Mesenchymal stem cell (in vitro differentiated cells and primary cell): ENCODE data around the gene NCR2.

ENCODE experiments used
- DNase-seq: peaks from one replicate; pipeline ENCODE4 v3.0.0-alpha.2; 2013
- H2AFZ ChIP-seq: one replicate; pipeline ENCODE4 v1.6.1; 2013; ENCODE audit warnings: low read depth, mild to moderate bottlenecking, control low read depth, inconsistent platforms, low read length, moderate library complexity
- H2AK5ac ChIP-seq: 2 replicates; pipeline ENCODE4 v1.6.1; 2013; ENCODE audit warnings: low read length, moderate library complexity, mild to moderate bottlenecking, inconsistent platforms; ENCODE audit not compliant: severe bottlenecking
- H2BK120ac ChIP-seq: one replicate; pipeline ENCODE4 v1.6.1; 2013; ENCODE audit warnings: low read depth, mild to moderate bottlenecking, inconsistent platforms, low read length, moderate library complexity
- H2BK12ac ChIP-seq, 2 experiments: one replicate each; pipeline ENCODE4 v1.6.1; 2013; ENCODE audit warnings: inconsistent platforms in 2 of 2, low read length in 2 of 2, mild to moderate bottlenecking in 2 of 2, moderate library complexity in 2 of 2, control low read depth in 1 of 2
- H2BK15ac ChIP-seq: one replicate; pipeline ENCODE4 v1.6.1; 2013; ENCODE audit warnings: mild to moderate bottlenecking, low read depth, inconsistent platforms; ENCODE audit not compliant: poor library complexity, severe bottlenecking
- H2BK5ac ChIP-seq: 2 replicates; pipeline ENCODE4 v1.6.1; 2013; ENCODE audit warnings: low read depth, mild to moderate bottlenecking, low read length, control low read depth, inconsistent platforms; ENCODE audit not compliant: poor library complexity, severe bottlenecking
- H3K14ac ChIP-seq, 2 experiments: one replicate each; pipeline ENCODE4 v1.6.1; 2013; ENCODE audit warnings: inconsistent platforms in 2 of 2, low read length in 2 of 2, control low read depth in 1 of 2, mild to moderate bottlenecking in 1 of 2, moderate library complexity in 1 of 2
- H3K18ac ChIP-seq, 2 experiments: one replicate each; pipeline ENCODE4 v1.6.1; 2013; ENCODE audit warnings: inconsistent platforms in 2 of 2, low read length in 2 of 2, control low read depth in 1 of 2, low read depth in 1 of 2, mild to moderate bottlenecking in 1 of 2
- H3K23ac ChIP-seq, 2 experiments: one replicate each; pipeline ENCODE4 v1.6.1; 2013; ENCODE audit warnings: inconsistent platforms in 2 of 2, low read length in 2 of 2, mild to moderate bottlenecking in 2 of 2, moderate library complexity in 2 of 2, control low read depth in 1 of 2
- H3K27ac ChIP-seq: 2 replicates; pipeline ENCODE4 v1.5.1; 2013; ENCODE audit warnings: mild to moderate bottlenecking, moderate library complexity, low read length, control low read depth, inconsistent platforms; ENCODE audit not compliant: poor library complexity, severe bottlenecking
- H3K27me3 ChIP-seq, 2 experiments: 2 replicates each; pipeline versions ENCODE4 v1.6.1 to v1.7.0; 2013; ENCODE audit warnings: low read length in 2 of 2, mild to moderate bottlenecking in 2 of 2, moderate library complexity in 2 of 2, control low read depth in 1 of 2, inconsistent platforms in 1 of 2; ENCODE audit not compliant: control insufficient read depth in 1 of 2, insufficient read depth in 1 of 2
- H3K36me3 ChIP-seq, 2 experiments: 2 replicates each; pipeline versions ENCODE4 v1.6.1 to v1.7.0; 2013; ENCODE audit warnings: low read length in 2 of 2, control low read depth in 1 of 2, inconsistent platforms in 1 of 2, low read depth in 1 of 2, mild to moderate bottlenecking in 1 of 2; ENCODE audit not compliant: insufficient read depth in 2 of 2, control insufficient read depth in 1 of 2
- H3K4ac ChIP-seq, 2 experiments: one replicate each; pipeline ENCODE4 v1.6.1; 2013; ENCODE audit warnings: inconsistent platforms in 2 of 2, low read length in 2 of 2, mild to moderate bottlenecking in 2 of 2, moderate library complexity in 2 of 2, control low read depth in 1 of 2, low read depth in 1 of 2
- H3K4me1 ChIP-seq: 2 replicates; pipeline ENCODE4 v1.6.1; 2013; ENCODE audit warnings: low read depth, low read length, control low read depth; ENCODE audit not compliant: control insufficient read depth, insufficient read depth
- H3K4me2 ChIP-seq: 2 replicates; pipeline ENCODE4 v1.6.1; 2013; ENCODE audit warnings: low read length, mild to moderate bottlenecking, inconsistent platforms; ENCODE audit not compliant: poor library complexity, severe bottlenecking
- H3K4me3 ChIP-seq, 2 experiments: 2 replicates each; pipeline versions ENCODE4 v1.5.1 to v1.7.0; 2013; ENCODE audit warnings: low read length in 2 of 2, mild to moderate bottlenecking in 2 of 2, control low read depth in 1 of 2, low read depth in 1 of 2; ENCODE audit not compliant: insufficient read depth in 1 of 2
- H3K79me1 ChIP-seq: replicated peaks from 2 replicates; pipeline ENCODE4 v1.6.1; 2013; ENCODE audit warnings: mild to moderate bottlenecking, control low read depth, low read length, inconsistent platforms; ENCODE audit not compliant: poor library complexity, severe bottlenecking
- H3K9ac ChIP-seq: 2 replicates; pipeline ENCODE4 v1.7.0; 2013; ENCODE audit warnings: mild to moderate bottlenecking, low read length, moderate library complexity
- H3K9me3 ChIP-seq: 2 replicates; pipeline ENCODE4 v1.7.0; 2013; ENCODE audit warnings: mild to moderate bottlenecking, low read length; ENCODE audit not compliant: control insufficient read depth
- H4K8ac ChIP-seq: one replicate; pipeline ENCODE4 v1.6.1; 2013; ENCODE audit warnings: inconsistent platforms, mild to moderate bottlenecking, low read length, moderate library complexity
- H4K91ac ChIP-seq: one replicate; pipeline ENCODE4 v1.6.1; 2013; ENCODE audit warnings: mild to moderate bottlenecking, low read length, inconsistent platforms
- WGBS: methylation state at CpG from one replicate; pipeline ENCODE4 v1.1.7; 2013; ENCODE audit warnings: mixed read lengths; 5-methylcytosine and 5-hydroxymethylcytosine counted together

Gene NCR2

GRCh38 chr6:41352396-41352795 lies 17.0 kb downstream of the NCR2 start:
- Histone ChIP-seq H3K36me3 (no peaks in the 10 kb centered on the region), H4K8ac (no peak overlapping the region), H3K18ac (no peak overlapping the region), H3K4me3 (no peak overlapping the region), H2BK12ac (no peak overlapping the region), H3K23ac (no peak overlapping the region), H2BK5ac (no peak overlapping the region), H3K4ac (no peak overlapping the region), H2BK15ac (no peak overlapping the region), H3K27ac (no peak overlapping the region), H2BK120ac (no peak overlapping the region), H3K14ac (no peak overlapping the region), H3K4me1 (no peaks in the 10 kb centered on the region), H2AK5ac (no peak overlapping the region), H3K9me3 (no peaks in the 10 kb centered on the region), H3K9ac (no peak overlapping the region), H2AFZ (no peak overlapping the region), H3K27me3 (peaks cover 48 to 60% of the 10 kb centered on the region in 2 experiments), H4K91ac (no peak overlapping the region), H3K79me1 (no peaks in the 10 kb centered on the region), H3K4me2 (no peak overlapping the region)
- DNase-seq = no peak
- WGBS = 81% methylated on average over 3 of the region's 3 CpGs

- Histone ChIP-seq H3K27ac (no peak overlapping the region), H3K18ac (no peak overlapping the region), H3K4me2 (no peak overlapping the region), H2BK120ac (no peak overlapping the region), H2BK5ac (no peak overlapping the region), H3K27me3 (peaks cover 49 to 60% of the 10 kb centered on the region in 2 experiments), H3K9ac (no peak overlapping the region), H3K36me3 (no peaks in the 10 kb centered on the region), H3K4me3 (no peak overlapping the region), H3K23ac (no peak overlapping the region), H2BK15ac (no peak overlapping the region), H2AK5ac (no peak overlapping the region), H2BK12ac (no peak overlapping the region), H3K4ac (no peak overlapping the region), H2AFZ (no peak overlapping the region), H4K8ac (no peak overlapping the region), H4K91ac (no peak overlapping the region), H3K79me1 (no peaks in the 10 kb centered on the region), H3K4me1 (no peaks in the 10 kb centered on the region), H3K9me3 (no peaks in the 10 kb centered on the region), H3K14ac (no peak overlapping the region)
- no peak for DNase-seq
- WGBS = 94% methylated on average over 3 of the region's 3 CpGs
Measured at GRCh38 chr6:41352907-41353306, 17.5 kb downstream of the NCR2 start.

GRCh38 chr6:41353333-41353732 lies 17.9 kb downstream of the NCR2 start:
- Histone ChIP-seq H3K9ac (no peak overlapping the region), H2BK5ac (no peak overlapping the region), H3K79me1 (no peaks in the 10 kb centered on the region), H2BK15ac (no peak overlapping the region), H3K4ac (no peak overlapping the region), H4K91ac (no peak overlapping the region), H2AFZ (no peak overlapping the region), H3K27ac (no peak overlapping the region), H3K4me3 (no peak overlapping the region), H2AK5ac (no peak overlapping the region), H3K9me3 (no peaks in the 10 kb centered on the region), H3K23ac (no peak overlapping the region), H2BK120ac (no peak overlapping the region), H3K18ac (no peak overlapping the region), H2BK12ac (no peak overlapping the region), H3K36me3 (no peaks in the 10 kb centered on the region), H3K4me2 (no peak overlapping the region), H3K27me3 (peaks cover 51 to 60% of the 10 kb centered on the region in 2 experiments), H3K4me1 (no peaks in the 10 kb centered on the region), H4K8ac (no peak overlapping the region), H3K14ac (no peak overlapping the region)
- WGBS = 53% methylated on average over 3 of the region's 3 CpGs
- DNase-seq = no peak

- H3K27me3 ChIP-seq = peaks cover 36 to 45% of the 10 kb centered on the region in 2 experiments
- H4K8ac ChIP-seq = no peak overlapping the region
- no peak overlapping the region for H3K9ac ChIP-seq
- H2BK5ac ChIP-seq = no peak overlapping the region
- no peaks in the 10 kb centered on the region for H3K36me3 ChIP-seq
- H3K4me2 ChIP-seq = no peak overlapping the region
- no peak overlapping the region for H2AFZ ChIP-seq
- no peaks in the 10 kb centered on the region for H3K4me1 ChIP-seq
- H3K14ac ChIP-seq = no peak overlapping the region
- no peak overlapping the region for H2AK5ac ChIP-seq
- no peak for DNase-seq
- H3K9me3 ChIP-seq = peaks cover 21% of the 10 kb centered on the region
- H2BK120ac ChIP-seq = no peak overlapping the region
- H3K79me1 ChIP-seq = no peaks in the 10 kb centered on the region
- 69% methylated on average over 4 of the region's 4 CpGs for WGBS
- H3K27ac ChIP-seq = no peak overlapping the region
- H2BK15ac ChIP-seq = no peak overlapping the region
- no peak overlapping the region for H3K4ac ChIP-seq
- H3K23ac ChIP-seq = no peak overlapping the region
- H3K4me3 ChIP-seq = no peak overlapping the region
- H2BK12ac ChIP-seq = no peak overlapping the region
- H4K91ac ChIP-seq = no peak overlapping the region
- H3K18ac ChIP-seq = no peak overlapping the region
Measured at GRCh38 chr6:41355952-41356351, 20.5 kb downstream of the NCR2 start.
